Retinal pigment epithelial cell (primary cell): ENCODE data around the gene FNDC3B.
"Not testable (repeated sequence)": the region's sequence is repeated elsewhere in the genome, so short reads cannot be mapped to it uniquely, and the experiment has no call there.

Experiments
- DNase-seq: peaks from one replicate; pipeline ENCODE4 v3.0.0-alpha.2; 2010; ENCODE audit warnings: low read depth
- H3K4me3 ChIP-seq: 2 replicates; pipeline ENCODE4 v1.5.1; 2011; ENCODE audit warnings: mild to moderate bottlenecking, low read length, control low read depth, moderate library complexity
- TF ChIP-seq, protein P1 (sequence below): conservative IDR thresholded peaks from 2 replicates; pipeline ENCODE4 v1.5.1; 2011; ENCODE audit warnings: low read depth, low read length, control low read depth, inconsistent platforms

FNDC3B gene

GRCh38 chr3:172245241-172245640 is 205.9 kb downstream of the FNDC3B start:
- no peak for DNase-seq
- TF ChIP-seq, protein P1, sequence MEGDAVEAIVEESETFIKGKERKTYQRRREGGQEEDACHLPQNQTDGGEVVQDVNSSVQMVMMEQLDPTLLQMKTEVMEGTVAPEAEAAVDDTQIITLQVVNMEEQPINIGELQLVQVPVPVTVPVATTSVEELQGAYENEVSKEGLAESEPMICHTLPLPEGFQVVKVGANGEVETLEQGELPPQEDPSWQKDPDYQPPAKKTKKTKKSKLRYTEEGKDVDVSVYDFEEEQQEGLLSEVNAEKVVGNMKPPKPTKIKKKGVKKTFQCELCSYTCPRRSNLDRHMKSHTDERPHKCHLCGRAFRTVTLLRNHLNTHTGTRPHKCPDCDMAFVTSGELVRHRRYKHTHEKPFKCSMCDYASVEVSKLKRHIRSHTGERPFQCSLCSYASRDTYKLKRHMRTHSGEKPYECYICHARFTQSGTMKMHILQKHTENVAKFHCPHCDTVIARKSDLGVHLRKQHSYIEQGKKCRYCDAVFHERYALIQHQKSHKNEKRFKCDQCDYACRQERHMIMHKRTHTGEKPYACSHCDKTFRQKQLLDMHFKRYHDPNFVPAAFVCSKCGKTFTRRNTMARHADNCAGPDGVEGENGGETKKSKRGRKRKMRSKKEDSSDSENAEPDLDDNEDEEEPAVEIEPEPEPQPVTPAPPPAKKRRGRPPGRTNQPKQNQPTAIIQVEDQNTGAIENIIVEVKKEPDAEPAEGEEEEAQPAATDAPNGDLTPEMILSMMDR = no peak
- H3K4me3 ChIP-seq = no peak overlapping the region

DNA sequence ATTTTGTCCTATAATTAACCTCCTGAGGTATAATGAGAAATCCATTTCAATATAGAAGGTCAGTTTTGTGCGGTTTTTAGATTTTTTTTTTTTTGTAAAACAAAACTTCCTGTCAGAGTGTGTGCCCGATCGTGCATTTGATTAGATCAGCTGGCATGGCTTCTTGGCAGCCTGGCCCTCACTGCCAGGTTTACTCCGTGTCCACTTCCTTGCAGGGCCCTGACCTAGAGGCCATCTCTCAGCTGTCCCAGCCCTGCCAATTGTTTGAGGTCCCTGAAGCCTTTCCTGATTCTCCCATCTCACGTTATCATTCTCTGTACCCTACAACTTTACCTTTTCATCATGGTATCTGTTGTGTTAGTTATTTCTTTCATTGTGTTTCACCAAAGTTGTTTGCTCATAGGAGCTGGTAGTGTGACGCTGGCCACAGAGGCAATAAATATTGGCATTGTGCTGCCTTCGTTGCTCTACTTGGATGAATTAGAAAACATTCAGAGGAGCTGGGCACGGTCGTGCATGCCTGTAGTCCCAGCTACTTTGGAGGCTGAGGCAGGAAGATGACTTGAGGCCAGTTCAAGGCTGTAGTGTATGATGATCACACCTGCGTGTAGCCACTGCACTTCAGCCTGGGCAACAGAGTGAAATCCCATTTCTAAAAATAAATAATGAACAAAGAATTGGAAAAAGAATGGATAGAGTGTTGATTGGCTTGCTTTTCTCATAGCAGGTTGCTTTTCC is 206.9 kb downstream of the FNDC3B start:
- H3K4me3 ChIP-seq = no peak overlapping the region
- no peak for DNase-seq
- TF ChIP-seq, protein P1 = no peak

GRCh38 chr3:172247525-172248274 is 208.3 kb downstream of the FNDC3B start:
- no peak for DNase-seq
- no peak overlapping the region for H3K4me3 ChIP-seq
- TF ChIP-seq, protein P1 = no peak

GRCh38 chr3:172249039-172249438 is 209.7 kb downstream of the FNDC3B start:
- TF ChIP-seq, protein P1 = no peak
- H3K4me3 ChIP-seq = no peak overlapping the region
- no peak for DNase-seq

GRCh38 chr3:172251211-172251610 is 211.8 kb downstream of the FNDC3B start:
- TF ChIP-seq, protein P1 = no peak
- no peak for DNase-seq

DNA sequence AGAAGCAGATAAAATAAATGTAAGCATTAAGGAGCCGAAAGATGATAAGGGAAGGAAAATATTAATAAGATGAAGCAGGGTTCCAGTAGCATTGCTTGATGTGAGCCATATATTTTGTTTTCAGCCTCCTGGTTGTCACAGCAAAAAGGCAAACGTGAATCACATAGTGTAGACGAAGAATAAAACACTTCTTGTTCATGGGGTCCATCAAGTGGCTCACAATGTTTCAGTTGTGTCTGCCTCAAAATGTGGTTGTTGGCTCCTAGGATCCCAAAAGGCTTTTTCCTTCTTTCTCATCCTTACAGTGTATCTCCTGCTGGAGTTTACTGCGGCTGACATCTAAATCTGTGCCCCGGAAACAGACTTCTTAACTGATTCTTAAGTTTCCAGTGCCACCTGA is 213.8 kb downstream of the FNDC3B start:
- DNase-seq = no peak
- H3K4me3 ChIP-seq = no peak overlapping the region
- TF ChIP-seq, protein P1 = no peak

More at GRCh38 chr3:172251211-172251610, 211.8 kb downstream of the FNDC3B start:
- no peak overlapping the region for H3K4me3 ChIP-seq

- TF ChIP-seq, protein P1 = no peak
- H3K4me3 ChIP-seq = no peak overlapping the region
- no peak for DNase-seq
These were observed 215.2 kb downstream of the FNDC3B start for GRCh38 chr3:172254542-172254941.

GRCh38 chr3:172255321-172255720 is 215.9 kb downstream of the FNDC3B start:
- not testable (repeated sequence) for DNase-seq, H3K4me3 ChIP-seq
